Measurements from ENCODE around the gene G3BP2. TPM values are rescaled to one million over a fixed set of nuclear protein-coding genes. Genes with fewer than 3 reads are reported as not detected.
"Not testable (repeated sequence)": the region's sequence is repeated elsewhere in the genome, so short reads cannot be mapped to it uniquely, and the experiment has no call there.

The G3BP2 gene
- total RNA-seq, 2 donors from 2014 or later, result 95.0 to 121 TPM

GRCh38 chr4:75698162-75698962 is 25.2 kb upstream of the G3BP2 start:
- no peak for DNase-seq (ENCODE audit: low spot score)
- intact Hi-C loops (cut with DNase I), result no loop called here
- TF ChIP-seq CTCF (IDR thresholded peaks at IDR 0.05) (no peak), POLR2AphosphoS5 (IDR thresholded peaks at IDR 0.05) (no peak), POLR2A (IDR thresholded peaks at IDR 0.05) (no peak)
- Histone ChIP-seq H3K36me3 (no peaks in the 10 kb centered on the region), H3K9me3 (no peaks in the 10 kb centered on the region), H3K4me3 (no peak overlapping the region), H3K27ac (no peak overlapping the region), H3K4me1 (replicated peaks) (no peaks in the 10 kb centered on the region), H3K27me3 (replicated peaks; ENCODE audit: insufficient read depth) (no peaks in the 10 kb centered on the region)
- 80% methylated on average over 6 of the region's 6 CpGs for WGBS

- no peak overlapping the region for H3K27ac ChIP-seq
- no peaks in the 10 kb centered on the region for H3K4me1 ChIP-seq (replicated peaks)
- no peaks in the 10 kb centered on the region for H3K27me3 ChIP-seq (replicated peaks; ENCODE audit: insufficient read depth)
- H3K9me3 ChIP-seq, result no peaks in the 10 kb centered on the region
- no peaks in the 10 kb centered on the region for H3K36me3 ChIP-seq
- H3K4me3 ChIP-seq, result no peak overlapping the region
- intact Hi-C loops (cut with DNase I), result no loop called here
- no peak for DNase-seq (ENCODE audit: low spot score)
- 85% methylated on average over 3 of the region's 3 CpGs for WGBS
- no peak for TF ChIP-seq POLR2AphosphoS5 (IDR thresholded peaks at IDR 0.05)
- TF ChIP-seq CTCF (IDR thresholded peaks at IDR 0.05), result no peak
- no peak for TF ChIP-seq POLR2A (IDR thresholded peaks at IDR 0.05)
Observed at GRCh38 chr4:75696581-75696980, 23.4 kb upstream of the G3BP2 start.

GRCh38 chr4:75696071-75696470 is 22.9 kb upstream of the G3BP2 start:
- Histone ChIP-seq H3K9me3 (no peaks in the 10 kb centered on the region), H3K4me3 (no peak overlapping the region), H3K27ac (no peak overlapping the region), H3K4me1 (replicated peaks) (no peaks in the 10 kb centered on the region), H3K36me3 (no peaks in the 10 kb centered on the region), H3K27me3 (replicated peaks; ENCODE audit: insufficient read depth) (no peaks in the 10 kb centered on the region)
- no peak for TF ChIP-seq POLR2AphosphoS5 (IDR thresholded peaks at IDR 0.05)
- 30% methylated on average over 3 of the region's 3 CpGs for WGBS
- intact Hi-C loops (cut with DNase I), result no loop called here
- no peak for DNase-seq (ENCODE audit: low spot score)

- H3K36me3 ChIP-seq; H3K4me1 ChIP-seq (replicated peaks); DNase-seq (ENCODE audit: low spot score); intact Hi-C loops (cut with DNase I); H3K9me3 ChIP-seq; H3K27me3 ChIP-seq (replicated peaks; ENCODE audit: insufficient read depth); H3K27ac ChIP-seq; H3K4me3 ChIP-seq: not testable (repeated sequence)
- WGBS, result 98% methylated on average over 5 of the region's 5 CpGs
Observed at GRCh38 chr4:75692066-75692465, 18.9 kb upstream of the G3BP2 start.

- H3K36me3 ChIP-seq; H3K4me1 ChIP-seq (replicated peaks); H3K4me3 ChIP-seq; H3K27me3 ChIP-seq (replicated peaks; ENCODE audit: insufficient read depth); DNase-seq (ENCODE audit: low spot score); H3K9me3 ChIP-seq; H3K27ac ChIP-seq; intact Hi-C loops (cut with DNase I): not testable (repeated sequence)
- WGBS, result 100% methylated on average over 1 of the region's 1 CpG
Observed at GRCh38 chr4:75687125-75687524, 13.9 kb upstream of the G3BP2 start.

- 73% methylated on average over 3 of the region's 3 CpGs for WGBS
- Histone ChIP-seq H3K27me3 (replicated peaks; ENCODE audit: insufficient read depth) (no peaks in the 10 kb centered on the region), H3K36me3 (no peaks in the 10 kb centered on the region), H3K4me1 (replicated peaks) (no peaks in the 10 kb centered on the region), H3K27ac (no peak overlapping the region), H3K4me3 (no peak overlapping the region), H3K9me3 (no peaks in the 10 kb centered on the region)
- TF ChIP-seq CTCF (IDR thresholded peaks at IDR 0.05) (no peak), POLR2AphosphoS5 (IDR thresholded peaks at IDR 0.05) (no peak)
- DNase-seq (ENCODE audit: low spot score), result no peak
- intact Hi-C loops (cut with DNase I), result no loop called here
Observed at GRCh38 chr4:75686346-75686745, 13.1 kb upstream of the G3BP2 start.

Data from prostate gland (tissue), 2 donors.